Kidney epithelial cell (primary cell): Measurements from ENCODE around the gene SLC46A1. TPM values are rescaled to one million over a fixed set of nuclear protein-coding genes. Genes with fewer than 3 reads are reported as not detected.

Source experiments
- DNase-seq: peaks from one replicate; pipeline ENCODE4 v3.0.0-alpha.2; 2010; ENCODE audit warnings: low read depth
- H3K27me3 ChIP-seq: 2 replicates; pipeline ENCODE4 v1.6.0; 2011; ENCODE audit warnings: low read length; ENCODE audit not compliant: control insufficient read depth, insufficient read depth
- H3K36me3 ChIP-seq: 2 replicates; pipeline ENCODE4 v1.5.1; 2011; ENCODE audit warnings: low read length; ENCODE audit not compliant: control insufficient read depth, insufficient read depth
- H3K4me3 ChIP-seq: 2 replicates; pipeline ENCODE4 v1.5.1; 2011; ENCODE audit warnings: low read depth, mild to moderate bottlenecking, control low read depth, low read length
- CTCF ChIP-seq: IDR thresholded peaks from 2 replicates; pipeline ENCODE4 v1.5.1; 2011; ENCODE audit warnings: mild to moderate bottlenecking, moderate library complexity, low read length, control low read depth, inconsistent platforms; ENCODE audit not compliant: insufficient read depth, poor library complexity, severe bottlenecking
- total RNA-seq: library from RNA; depleted of rRNA; stranded (reverse); fragments of >200 nt; gene quantifications from 2 replicates; pipeline ENCODE4 v1.2.3, GENCODE V29; 2015

SLC46A1 gene
- total RNA-seq, 1 donor from 2014 or later = 6.2 TPM

DNA sequence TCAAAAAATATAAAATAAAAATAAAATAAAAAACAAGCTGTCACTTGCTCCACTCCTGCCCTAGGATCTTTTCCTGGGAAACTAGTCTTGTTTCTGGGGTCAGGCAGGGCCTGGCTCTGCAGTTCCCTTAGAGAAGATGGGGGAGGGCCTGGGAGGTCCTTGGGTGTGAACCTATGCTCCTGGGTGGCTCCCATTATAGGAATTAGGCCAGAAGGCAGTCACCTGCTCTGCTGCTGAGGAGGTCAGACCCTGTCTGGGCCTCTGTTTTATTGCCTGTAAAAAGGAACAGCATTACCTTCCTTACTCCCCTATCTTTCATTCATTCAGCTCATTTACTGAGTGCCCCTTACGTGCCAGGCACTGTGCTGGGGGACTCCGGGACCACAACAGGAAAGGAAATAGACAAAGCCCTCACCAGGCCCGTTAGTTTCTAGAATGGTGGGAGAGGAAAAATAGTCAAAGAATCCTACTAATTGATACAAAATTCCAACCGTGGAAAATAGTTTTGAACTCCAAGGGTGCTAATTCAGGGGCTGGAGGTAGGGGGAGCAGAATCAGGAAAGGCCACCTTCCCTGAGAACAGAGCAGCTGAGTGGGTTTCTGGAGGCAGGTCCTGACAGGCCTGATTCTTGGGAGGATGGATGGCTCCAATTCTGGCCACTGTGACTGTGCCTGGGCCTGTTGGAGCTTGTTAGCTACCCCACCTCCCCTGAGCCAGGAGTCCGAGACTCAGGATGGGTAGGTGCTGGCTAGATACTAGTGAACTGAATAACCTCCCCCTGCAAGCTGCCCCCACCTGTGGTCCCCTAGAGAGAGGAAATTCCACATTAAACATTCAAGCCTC lies 1.3 kb upstream of the SLC46A1 start:
- no peaks in the 10 kb centered on the region for H3K27me3 ChIP-seq
- H3K36me3 ChIP-seq = no peaks in the 10 kb centered on the region
- no peak overlapping the region for H3K4me3 ChIP-seq
- TF ChIP-seq CTCF = no peak
- no peak for DNase-seq

DNA sequence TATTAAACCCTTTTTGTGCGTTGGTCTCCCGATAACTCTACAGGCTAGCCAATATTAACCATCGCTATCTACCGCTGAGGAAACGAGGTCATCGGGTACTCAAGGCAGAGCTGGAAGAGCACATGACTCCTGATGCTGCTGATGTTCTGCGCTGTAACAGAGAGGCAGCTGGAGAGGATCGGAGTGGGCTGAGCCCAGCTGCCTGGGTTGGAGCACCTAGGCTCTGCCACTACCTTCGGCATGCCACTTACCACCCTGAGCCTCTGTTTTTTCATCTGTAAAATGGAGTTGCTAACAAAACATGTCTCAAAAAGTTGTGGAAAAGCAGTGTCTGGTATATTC lies 432 bp upstream of the SLC46A1 start:
- H3K36me3 ChIP-seq = no peaks in the 10 kb centered on the region

GRCh38 chr17:28404812-28405570 lies 1.0 kb downstream of the SLC46A1 start:
- no peak for DNase-seq
- Histone ChIP-seq H3K27me3 (no peaks in the 10 kb centered on the region), H3K4me3 (peak overlapping the region; percentile 53), H3K36me3 (no peaks in the 10 kb centered on the region)
- TF ChIP-seq CTCF = no peak

More for the DNA sequence above, 432 bp upstream of the SLC46A1 start:
- TF ChIP-seq CTCF = no peak
- no peak for DNase-seq
- no peaks in the 10 kb centered on the region for H3K27me3 ChIP-seq
- peak overlapping the region; percentile 53 for H3K4me3 ChIP-seq

GRCh38 chr17:28404461-28404811 lies 1.6 kb downstream of the SLC46A1 start:
- Histone ChIP-seq H3K27me3 (no peaks in the 10 kb centered on the region), H3K36me3 (no peaks in the 10 kb centered on the region), H3K4me3 (no peak overlapping the region)
- no peak for DNase-seq
- TF ChIP-seq CTCF = no peak

GRCh38 chr17:28404007-28404406 lies 2.0 kb downstream of the SLC46A1 start:
- Histone ChIP-seq H3K36me3 (no peaks in the 10 kb centered on the region), H3K4me3 (no peak overlapping the region), H3K27me3 (no peaks in the 10 kb centered on the region)
- no peak for DNase-seq
- no peak for TF ChIP-seq CTCF
